ENCODE data around the gene RTTN.
A peak's percentile ranks its signal among the peaks of the same experiment; 100 is the strongest.

RTTN gene

GRCh38 chr18:70075906-70076305, 129.6 kb downstream of the RTTN start:
- no peak for DNase-seq (ENCODE audit: low read depth)

DNA sequence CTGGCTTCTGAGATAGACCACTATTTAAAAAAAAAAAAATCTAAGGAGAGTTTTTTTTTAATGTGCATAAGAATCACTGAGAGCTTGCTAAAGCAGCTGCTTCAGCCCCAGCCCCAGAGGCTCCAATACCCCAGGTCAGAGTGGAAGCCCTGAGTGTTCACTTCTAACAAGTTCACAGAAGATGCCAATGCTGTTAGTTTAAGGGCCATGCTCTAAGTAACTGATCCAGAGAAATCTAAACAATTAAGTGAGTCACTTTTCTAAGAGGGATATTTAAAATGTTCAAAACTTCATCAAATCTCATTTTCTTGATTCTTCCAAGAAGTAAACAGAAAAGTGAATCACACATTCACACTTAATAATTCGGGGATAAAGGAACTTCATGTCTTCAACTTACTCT, 131.4 kb downstream of the RTTN start:
- DNase-seq (ENCODE audit: low read depth): peak; percentile 9

DNA sequence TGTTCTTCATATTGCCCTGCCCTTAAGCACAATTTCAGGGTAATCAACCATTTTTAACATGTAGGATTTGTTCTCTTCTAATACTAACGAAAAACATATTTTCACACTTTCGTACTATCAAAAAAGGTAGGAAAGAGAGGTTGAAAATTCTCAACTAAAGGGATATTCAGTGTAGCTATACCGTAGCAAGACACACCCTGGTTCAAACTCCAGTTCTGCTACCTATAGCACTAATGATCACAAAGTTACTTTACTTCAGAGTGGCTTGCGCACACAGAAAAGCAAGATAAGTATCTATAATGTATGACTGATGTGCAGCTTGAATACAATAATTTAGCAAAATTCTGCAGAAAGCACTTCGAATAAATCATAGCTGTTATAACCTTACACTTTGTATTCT, 132.1 kb downstream of the RTTN start:
- no peak for DNase-seq (ENCODE audit: low read depth)

- DNase-seq (ENCODE audit: low read depth): peak; percentile 13
These were observed 132.8 kb downstream of the RTTN start for GRCh38 chr18:70072678-70073077.

DNA sequence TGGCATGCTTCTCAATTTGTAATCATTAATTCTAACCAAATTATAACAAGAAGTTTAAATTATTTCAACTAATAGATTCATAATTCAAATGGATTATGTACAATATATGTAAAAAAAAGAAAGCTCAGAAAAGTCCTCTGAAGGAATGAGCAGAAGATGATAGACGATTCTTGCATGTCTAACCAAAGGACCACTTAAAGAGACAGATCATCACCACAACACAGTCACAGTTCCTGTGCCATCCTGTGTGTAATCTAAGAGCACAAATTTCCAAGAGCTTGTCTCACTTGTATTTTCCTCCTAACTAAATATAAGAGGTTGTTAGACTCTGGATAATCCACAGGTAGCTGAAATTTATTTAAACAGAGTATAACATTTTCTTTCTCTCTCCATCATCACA, 135.5 kb downstream of the RTTN start:
- no peak for DNase-seq (ENCODE audit: low read depth)

DNA sequence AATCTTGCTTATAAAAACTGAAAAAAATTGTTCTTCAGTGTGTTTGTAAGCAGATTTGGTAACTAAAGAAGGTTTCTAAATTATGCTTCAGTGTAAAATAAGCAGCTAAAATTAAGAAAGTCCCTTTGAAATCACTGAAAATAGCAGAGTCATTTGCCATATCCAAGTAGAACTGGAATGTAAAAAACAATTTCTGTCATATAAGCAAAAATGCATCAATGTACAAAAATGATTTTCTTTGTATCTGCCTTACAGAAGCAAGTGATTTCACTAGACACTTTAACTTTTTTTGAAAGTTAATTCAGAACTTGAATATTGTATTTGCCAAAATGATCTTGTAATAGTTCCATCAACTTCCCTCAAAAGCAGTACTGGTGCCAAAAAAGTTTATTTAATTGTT, 136.1 kb downstream of the RTTN start:
- DNase-seq (ENCODE audit: low read depth): no peak

- DNase-seq (ENCODE audit: low read depth): no peak
These were observed 136.5 kb downstream of the RTTN start for GRCh38 chr18:70068981-70069380.

- DNase-seq (ENCODE audit: low read depth): no peak
These were observed 145.8 kb downstream of the RTTN start for GRCh38 chr18:70059684-70060083.

DNA sequence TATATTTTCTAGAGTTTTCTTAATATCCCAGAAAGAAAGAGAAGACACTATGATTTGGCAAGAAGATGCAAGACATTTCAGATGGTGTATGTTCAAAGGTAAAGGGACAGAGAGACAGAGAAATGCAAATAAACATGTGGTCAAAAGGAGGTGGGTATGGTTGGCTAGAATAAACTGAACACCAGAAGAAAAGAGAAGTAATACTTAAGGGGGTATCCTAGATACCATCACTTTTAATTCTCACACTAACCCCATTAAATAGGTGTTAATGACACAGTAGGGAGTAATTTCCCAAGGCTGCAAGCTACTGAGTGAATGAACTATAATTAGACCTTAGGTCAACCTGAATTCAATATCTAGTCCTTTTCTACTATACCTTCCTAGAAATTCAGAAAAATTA, 146.6 kb downstream of the RTTN start:
- DNase-seq (ENCODE audit: low read depth): no peak

DNA sequence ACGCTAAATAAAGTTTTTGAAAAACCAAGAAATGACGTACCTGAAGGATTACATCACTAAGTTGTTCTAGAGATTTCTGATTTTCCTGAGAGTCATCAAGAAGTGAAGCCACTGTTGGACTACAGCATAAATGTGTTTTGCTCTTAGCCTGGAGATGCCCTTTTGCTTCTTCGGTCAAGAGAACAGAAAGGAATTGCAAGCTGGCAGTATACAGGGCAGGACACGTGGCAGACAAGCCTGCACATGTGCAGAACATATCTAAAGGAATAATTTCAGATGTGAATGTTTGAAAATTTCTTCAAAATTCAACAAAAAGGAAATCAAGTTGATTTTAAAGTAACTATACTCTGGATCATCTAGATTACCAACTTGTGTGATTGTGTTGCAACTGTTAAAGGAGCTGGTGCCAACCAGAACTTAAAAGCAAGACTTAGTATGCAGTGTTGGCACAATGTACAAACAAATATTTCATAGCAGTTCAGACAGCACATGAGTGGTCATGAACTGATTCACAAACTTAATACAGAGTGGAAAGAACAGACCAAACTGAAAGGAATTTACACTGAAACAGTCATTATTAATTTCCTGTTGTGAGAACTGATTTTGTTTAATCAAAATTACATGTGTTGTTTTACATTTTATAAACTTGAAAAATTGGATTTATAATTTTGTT, 157.4 kb downstream of the RTTN start:
- peak; percentile 53 for DNase-seq (ENCODE audit: low read depth)

GRCh38 chr18:70046796-70047195, 158.7 kb downstream of the RTTN start:
- DNase-seq (ENCODE audit: low read depth): no peak

GRCh38 chr18:70046207-70046606, 159.3 kb downstream of the RTTN start:
- peak; percentile 68 for DNase-seq (ENCODE audit: low read depth)

DNA sequence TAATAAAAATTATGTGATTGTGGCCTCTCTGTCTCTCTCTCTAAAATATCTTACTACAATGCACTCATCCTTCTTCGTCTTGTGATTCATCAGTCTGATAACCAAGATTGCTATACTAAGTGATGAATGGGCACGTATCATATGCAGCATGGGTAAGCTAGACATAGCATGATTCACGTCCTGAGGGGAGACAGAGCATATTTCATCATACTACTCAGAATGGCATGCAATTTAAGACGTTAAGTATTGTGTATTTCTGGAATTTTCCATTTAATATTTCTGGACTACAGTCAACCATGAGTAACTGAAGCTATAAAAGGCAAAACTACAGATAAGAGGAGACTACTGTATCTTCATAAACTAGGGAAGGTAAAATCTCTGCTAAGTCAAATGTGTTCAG, 160.9 kb downstream of the RTTN start:
- peak; percentile 96 for DNase-seq (ENCODE audit: low read depth)

- no peak for DNase-seq (ENCODE audit: low read depth)
These were observed 163.9 kb downstream of the RTTN start for GRCh38 chr18:70041459-70042050.

DNA sequence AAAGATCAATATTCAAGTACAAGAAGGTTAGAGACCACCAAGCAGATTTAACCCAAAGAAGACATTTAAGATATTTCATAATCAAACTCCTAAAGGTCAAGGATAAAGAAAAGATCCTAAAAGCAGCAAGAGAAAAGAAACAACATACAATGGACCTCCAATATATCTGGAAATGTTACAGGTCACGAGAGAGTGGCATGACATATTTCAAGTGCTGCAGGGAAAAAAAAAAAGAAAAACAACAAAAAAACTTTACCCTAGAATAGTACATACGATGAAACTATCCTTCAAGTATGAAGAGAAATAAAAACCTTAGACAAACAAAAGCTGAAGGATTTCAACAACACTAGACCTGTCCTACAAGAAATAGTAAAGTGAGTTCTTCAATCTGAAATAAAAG, 166.3 kb downstream of the RTTN start:
- no peak for DNase-seq (ENCODE audit: low read depth)

- no peak for DNase-seq (ENCODE audit: low read depth)
These were observed 167.9 kb downstream of the RTTN start for GRCh38 chr18:70037431-70038061.

- DNase-seq (ENCODE audit: low read depth): no peak
These were observed 168.6 kb downstream of the RTTN start for GRCh38 chr18:70036771-70037347.

GRCh38 chr18:70036168-70036567, 169.3 kb downstream of the RTTN start:
- no peak for DNase-seq (ENCODE audit: low read depth)

- DNase-seq (ENCODE audit: low read depth): no peak
These were observed 174.3 kb downstream of the RTTN start for GRCh38 chr18:70031221-70031620.

DNA sequence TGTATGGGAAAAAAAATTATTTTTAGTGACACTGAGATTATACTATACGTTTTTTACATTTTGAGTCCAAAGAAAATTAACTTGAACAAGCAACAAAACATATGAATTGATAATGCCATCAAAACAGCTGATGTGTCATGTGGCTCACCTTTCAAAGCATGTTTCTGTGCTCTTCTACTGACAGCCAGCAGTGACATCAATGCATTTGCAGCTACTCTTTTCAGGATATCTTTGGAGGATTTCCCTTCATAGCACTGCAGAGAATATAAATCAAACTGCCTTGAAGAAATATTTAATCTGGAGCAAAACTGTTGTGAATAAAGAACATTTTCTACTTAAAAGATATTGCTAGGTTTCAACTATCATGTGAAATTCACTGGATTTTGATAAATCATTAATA, 174.8 kb downstream of the RTTN start:
- DNase-seq (ENCODE audit: low read depth): no peak

- DNase-seq (ENCODE audit: low read depth): no peak
These were observed 176.3 kb downstream of the RTTN start for GRCh38 chr18:70029163-70029562.

- DNase-seq (ENCODE audit: low read depth): no peak
These were observed 176.8 kb downstream of the RTTN start for GRCh38 chr18:70028734-70029133.

DNA sequence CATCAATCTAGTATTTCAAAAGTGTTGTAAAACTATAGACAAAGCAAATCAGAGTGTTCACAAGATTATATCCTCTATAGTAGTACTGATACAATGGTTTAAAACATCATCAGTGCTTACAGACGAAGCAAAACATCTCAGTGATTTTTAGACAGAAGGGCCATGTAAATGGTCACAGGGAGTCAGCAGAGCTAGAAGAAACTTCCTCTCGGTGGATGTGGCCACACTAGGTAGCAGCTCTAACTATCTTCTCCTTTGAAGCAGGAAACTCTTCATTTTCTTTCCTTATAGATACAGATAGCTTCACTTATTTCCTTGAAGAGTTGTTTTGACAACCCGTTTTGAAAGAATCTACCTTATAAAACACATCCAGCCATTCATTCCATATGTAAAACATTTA, 177.4 kb downstream of the RTTN start:
- no peak for DNase-seq (ENCODE audit: low read depth)

Data from stromal cell of bone marrow (primary cell).